Ishikawa (cell line): ENCODE data around the gene LMOD2.

ENCODE experiments used
- CEBPB ChIP-seq: IDR thresholded peaks from 2 replicates; pipeline ENCODE4 v1.6.1; 2012
- EP300 ChIP-seq: IDR thresholded peaks from 2 replicates; pipeline ENCODE4 v1.6.1; 2012; ENCODE audit warnings: borderline replicate concordance
- FOXM1 ChIP-seq: IDR thresholded peaks from 2 replicates; pipeline ENCODE4 v1.6.1; 2012; ENCODE audit warnings: low read depth, borderline replicate concordance
- MAX ChIP-seq: IDR thresholded peaks from 2 replicates; pipeline ENCODE4 v1.6.1; 2012
- NFIC ChIP-seq: IDR thresholded peaks from 2 replicates; pipeline ENCODE4 v1.6.1; 2012
- TAF1 ChIP-seq: IDR thresholded peaks from 2 replicates; pipeline ENCODE4 v1.6.1; 2012; ENCODE audit warnings: low read depth, mild to moderate bottlenecking
- USF1 ChIP-seq: IDR thresholded peaks from 2 replicates; pipeline ENCODE4 v1.6.1; 2012
- YY1 ChIP-seq: IDR thresholded peaks from 2 replicates; pipeline ENCODE4 v1.6.1; 2012; ENCODE audit warnings: low read depth
- ZBTB7A ChIP-seq: IDR thresholded peaks from 2 replicates; pipeline ENCODE4 v1.6.1; 2012; ENCODE audit warnings: low read depth

- no peak for TF ChIP-seq CEBPB
- no peak for TF ChIP-seq YY1
- no peak for TF ChIP-seq ZBTB7A
- no peak for TF ChIP-seq MAX
- TF ChIP-seq FOXM1, result no peak
- no peak for TF ChIP-seq EP300
- no peak for TF ChIP-seq NFIC
- no peak for TF ChIP-seq TAF1
- no peak for TF ChIP-seq USF1
These were observed 27.8 kb upstream of the LMOD2 start for GRCh38 chr7:123627851-123628250.
